GM15510 (cell line): ENCODE data around the gene PSMD2.

ENCODE experiments used
- POLR2A ChIP-seq: IDR thresholded peaks from 3 replicates; pipeline ENCODE4 v1.6.1; 2011; ENCODE audit warnings: borderline replicate concordance; ENCODE audit not compliant: insufficient read length; ENCODE audit errors: extremely low read depth

PSMD2 gene

GRCh38 chr3:184298759-184299487 lies at the start of gene PSMD2:
TSS of gene PSMD2 (plus strand) at chr3:184299241. CDS start at chr3:184299267, 26 bp downstream.
- TF ChIP-seq POLR2A, result peak; percentile 74

GRCh38 chr3:184249412-184250166 lies 49.5 kb upstream of the PSMD2 start, which contains the start of gene EEF1AKMT4:
TSS of gene EEF1AKMT4 (plus strand) at chr3:184249672. CDS start at chr3:184249695, 23 bp downstream.
- TF ChIP-seq POLR2A, result peak; percentile 62

- no peak for TF ChIP-seq POLR2A
These were observed 48.7 kb upstream of the PSMD2 start for GRCh38 chr3:184250167-184250828.

DNA sequence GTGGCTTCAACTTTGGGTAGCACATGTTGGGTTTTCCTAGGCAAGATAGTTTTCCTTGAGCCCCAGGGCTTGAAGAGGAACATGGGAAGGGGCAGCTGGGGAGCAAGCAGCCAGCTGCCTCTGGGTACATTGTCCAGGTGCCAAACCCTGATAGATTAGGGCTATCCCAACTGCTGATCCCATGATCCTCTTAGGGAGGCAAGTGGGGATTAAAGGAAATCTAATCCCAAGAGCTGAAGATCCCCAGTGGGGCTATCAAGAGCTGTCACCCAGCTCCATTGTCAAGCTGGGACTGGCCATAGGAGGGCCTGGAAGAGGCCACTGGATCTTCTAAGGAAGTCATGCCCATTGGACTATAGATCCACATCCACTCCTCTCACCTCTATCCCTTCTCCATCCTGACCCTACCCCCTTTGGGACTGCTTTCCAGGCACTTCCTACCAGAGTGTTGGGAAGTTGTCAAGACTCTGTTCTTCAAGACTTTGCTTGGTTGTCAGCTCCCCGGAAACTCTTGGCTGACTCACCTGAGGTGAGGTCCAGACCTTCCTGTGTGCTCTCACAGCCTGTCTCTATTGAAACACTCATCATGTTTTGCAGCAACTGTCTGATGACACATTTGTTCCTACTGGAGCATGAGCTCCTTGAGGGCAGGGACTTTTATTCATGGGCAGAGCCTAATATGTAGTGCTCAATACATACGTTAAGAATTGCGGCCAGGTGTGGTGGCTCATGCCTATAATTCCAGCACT lies 43.6 kb upstream of the PSMD2 start:
- no peak for TF ChIP-seq POLR2A

DNA sequence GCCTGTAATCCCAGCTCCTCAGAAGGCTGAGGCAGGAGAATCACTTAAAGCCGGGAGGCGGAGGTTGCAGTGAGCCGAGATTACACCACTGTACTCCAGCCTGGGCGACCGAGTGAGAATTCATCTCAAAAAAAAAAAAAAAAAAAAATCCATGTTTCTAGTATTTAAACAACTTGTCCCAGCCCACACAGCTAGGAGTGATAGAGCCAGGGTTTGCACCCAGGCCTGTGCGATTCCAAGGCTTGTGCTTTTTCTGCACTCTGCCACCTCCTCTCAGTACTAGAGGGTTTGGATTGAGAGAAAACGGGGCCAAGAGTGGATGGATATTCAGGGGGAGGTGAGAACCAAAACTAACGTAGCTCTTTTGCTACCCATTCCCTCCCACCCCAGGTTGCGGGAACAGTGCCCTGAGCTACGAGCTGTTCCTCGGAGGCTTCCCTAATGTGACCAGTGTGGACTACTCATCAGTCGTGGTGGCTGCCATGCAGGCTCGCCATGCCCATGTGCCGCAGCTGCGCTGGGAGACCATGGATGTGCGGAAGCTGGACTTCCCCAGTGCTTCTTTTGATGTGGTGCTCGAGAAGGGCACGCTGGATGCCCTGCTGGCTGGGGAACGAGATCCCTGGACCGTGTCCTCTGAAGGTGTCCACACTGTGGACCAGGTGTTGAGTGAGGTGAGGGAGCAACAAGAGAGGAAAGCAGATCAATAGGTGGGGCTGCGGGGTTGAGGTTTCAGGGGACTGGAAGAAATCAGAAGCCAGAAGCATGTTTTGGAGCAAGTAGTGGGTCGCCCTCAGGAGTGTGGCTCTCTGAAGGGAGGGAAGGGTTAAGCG lies 41.7 kb upstream of the PSMD2 start:
- TF ChIP-seq POLR2A, result no peak

DNA sequence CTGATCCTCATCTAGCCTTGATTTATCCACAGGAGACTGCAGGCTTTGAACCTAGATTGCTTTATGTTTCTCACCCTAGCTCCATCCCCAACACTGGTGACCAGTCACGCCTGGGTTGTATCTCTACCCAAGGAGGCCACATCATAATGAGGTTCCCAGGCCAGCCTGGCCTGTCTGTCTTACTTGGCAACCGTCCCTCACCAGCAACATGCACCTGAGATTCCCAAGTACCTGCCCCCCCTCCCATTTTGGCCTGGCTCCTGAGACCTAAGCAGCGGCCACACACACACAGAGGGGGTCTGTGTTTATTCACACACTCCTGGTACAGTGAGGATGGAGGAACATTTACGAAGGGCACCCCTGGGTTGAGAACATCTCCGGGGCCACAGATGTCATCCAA lies 40.1 kb upstream of the PSMD2 start:
- no peak for TF ChIP-seq POLR2A

- no peak for TF ChIP-seq POLR2A
These were observed 39.6 kb upstream of the PSMD2 start for GRCh38 chr3:184259396-184259877.

GRCh38 chr3:184259878-184260723 lies 38.9 kb upstream of the PSMD2 start:
- TF ChIP-seq POLR2A, result no peak

DNA sequence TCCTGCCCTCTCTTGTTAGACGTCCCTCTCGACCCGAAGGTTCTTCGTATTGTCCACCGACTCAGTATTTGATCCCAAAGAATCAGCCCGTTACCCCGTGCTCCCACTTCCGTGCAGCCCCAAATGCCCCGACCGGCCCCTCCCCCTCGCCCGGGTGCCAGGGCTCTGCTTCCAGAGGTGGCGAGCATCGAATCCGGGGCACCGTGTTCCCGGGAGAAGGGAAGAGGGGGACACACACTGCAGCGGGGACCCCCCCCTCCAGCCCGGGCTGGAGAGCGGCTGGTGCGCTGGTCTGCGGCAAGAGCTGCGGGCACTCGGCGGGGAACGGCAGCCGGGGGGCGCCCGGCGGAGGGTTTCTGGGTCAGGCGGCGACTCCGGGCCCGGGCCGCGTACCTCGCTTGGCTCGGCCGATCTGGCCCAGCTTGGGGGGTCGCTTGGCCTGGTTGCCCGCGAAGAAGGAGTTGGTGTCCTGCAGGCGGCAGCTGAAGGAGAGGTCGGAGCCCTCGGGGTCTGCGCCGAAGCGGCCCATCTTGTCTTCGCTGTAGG lies 38.2 kb upstream of the PSMD2 start:
- no peak for TF ChIP-seq POLR2A

GRCh38 chr3:184261270-184261853 lies 37.7 kb upstream of the PSMD2 start, which contains the start of gene CAMK2N2:
TSS of gene CAMK2N2 (minus strand) at chr3:184261553. CDS start at chr3:184261285, 268 bp downstream.
- TF ChIP-seq POLR2A, result no peak

- TF ChIP-seq POLR2A, result no peak
These were observed 36.9 kb upstream of the PSMD2 start for GRCh38 chr3:184261854-184262763.
